GM12878 (cell line): ENCODE data around the gene RTN4RL1. TPM values are rescaled to one million over a fixed set of nuclear protein-coding genes. Genes with fewer than 3 reads are reported as not detected.

Experiments used
- ATAC-seq: fragments of 200-7000 bp; cut with Tn5 transposase; 3 replicates; pipeline ENCODE4 v1.9.1; 2020; ENCODE audit warnings: mild to moderate bottlenecking, moderate library complexity
- BruUV-seq: library from RNA; stranded (reverse); fragments of 400-500 nt; replicated peaks from 2 replicates; lab custom pipeline; 2021; lab: Mats Ljungman, UMichigan
- CTCF ChIA-PET: fragments of 300-600 bp; sonication (Branson Sonifier 250); formaldehyde crosslinking; extraction: SDS; loops from one replicate; lab custom pipeline; 2021; ENCODE audit warnings: inconsistent platforms; lab: Yijun Ruan, JAX
- POLR2A ChIA-PET: fragments of 350-600 bp; formaldehyde crosslinking; extraction: SDS; loops from one replicate; lab custom pipeline; 2021; ENCODE audit warnings: inconsistent platforms; lab: Charles Lee
- RAD21 ChIA-PET: fragments of 300-600 bp; sonication (Branson Sonifier 250); formaldehyde crosslinking; loops from one replicate; lab custom pipeline; 2023; ENCODE audit warnings: antibody characterized with exemption; ENCODE audit not compliant: unreplicated experiment; lab: Charles Lee
- SMC1A ChIA-PET: fragments of 300-600 bp; sonication (Branson Sonifier 250); formaldehyde crosslinking; loops from one replicate; lab custom pipeline; 2023; ENCODE audit not compliant: unreplicated experiment, uncharacterized antibody; lab: Charles Lee
- DNase-seq: peaks from one replicate; pipeline ENCODE4 v3.0.0-alpha.2; 2011; ENCODE audit warnings: low read depth, low spot score
- FAIRE-seq: peaks from 3 replicates; lab custom pipeline; 2011; peaks lifted over from hg19 to GRCh38; lab: Jason Lieb, UNC
- H2AFZ ChIP-seq: 2 replicates; pipeline ENCODE4 v1.6.0; 2011; ENCODE audit warnings: low read depth, low read length, control low read depth; ENCODE audit not compliant: control insufficient read depth
- H3K27ac ChIP-seq: 2 replicates; pipeline ENCODE4 v1.5.1; 2011; ENCODE audit warnings: control low read depth; ENCODE audit not compliant: control insufficient read depth, insufficient read depth
- H3K27me3 ChIP-seq, 2 experiments: replicated peaks in 1 of 2; 2 replicates each; pipeline versions ENCODE4 v1.6.0 to v1.6.1; 2011; ENCODE audit warnings: low read length in 1 of 2; ENCODE audit not compliant: control insufficient read depth in 2 of 2, insufficient read depth in 2 of 2
- H3K36me3 ChIP-seq, 2 experiments: 2 replicates each; pipeline ENCODE4 v1.5.1; 2011; ENCODE audit warnings: low read length in 1 of 2; ENCODE audit not compliant: control insufficient read depth in 2 of 2, insufficient read depth in 2 of 2
- H3K4me1 ChIP-seq: 2 replicates; pipeline ENCODE4 v1.6.1; 2011; ENCODE audit warnings: mild to moderate bottlenecking, low read length, moderate library complexity, mixed read lengths; ENCODE audit not compliant: control insufficient read depth, insufficient read depth
- H3K4me2 ChIP-seq: 2 replicates; pipeline ENCODE4 v1.6.0; 2011; ENCODE audit warnings: control low read depth; ENCODE audit not compliant: control insufficient read depth, insufficient read depth
- H3K4me3 ChIP-seq: fragments of 200-600 bp; sonication (generic); 2 replicates; pipeline ENCODE4 v1.5.1; 2016
- H3K79me2 ChIP-seq: 2 replicates; pipeline ENCODE4 v1.6.0; 2011; ENCODE audit warnings: low read length; ENCODE audit not compliant: control insufficient read depth, insufficient read depth
- H3K9ac ChIP-seq: 2 replicates; pipeline ENCODE4 v1.8.0; 2011; ENCODE audit warnings: low read length, control low read depth, mixed read lengths; ENCODE audit not compliant: control insufficient read depth, insufficient read depth
- H3K9me3 ChIP-seq: replicated peaks from 3 replicates; pipeline ENCODE4 v1.5.1; 2011; ENCODE audit warnings: mild to moderate bottlenecking, low read length; ENCODE audit not compliant: control insufficient read depth, insufficient read depth
- H4K20me1 ChIP-seq: 2 replicates; pipeline ENCODE4 v1.6.0; 2011; ENCODE audit not compliant: control insufficient read depth, insufficient read depth
- BMI1 ChIP-seq: fragments of 450-650 bp; IDR thresholded peaks from 2 replicates; pipeline ENCODE4 v1.6.1; 2016; ENCODE audit warnings: mild to moderate bottlenecking, moderate library complexity, borderline replicate concordance
- BRCA1 ChIP-seq: IDR thresholded peaks from 2 replicates; pipeline ENCODE4 v1.6.1; 2011; ENCODE audit warnings: low read depth, low read length, improper control_type of control experiment
- MAX ChIP-seq: IDR thresholded peaks from 2 replicates; pipeline ENCODE4 v1.6.1; 2012; ENCODE audit warnings: low read depth, low read length, improper control_type of control experiment
- SIX5 ChIP-seq: IDR thresholded peaks from 2 replicates; pipeline ENCODE4 v1.6.1; 2011; ENCODE audit warnings: mild to moderate bottlenecking, low read depth, low read length, moderate library complexity; ENCODE audit not compliant: severe bottlenecking
- ZNF687 ChIP-seq: fragments of 450-650 bp; IDR thresholded peaks from 2 replicates; pipeline ENCODE4 v1.6.1; 2017; ENCODE audit warnings: mild to moderate bottlenecking, moderate library complexity
- ZSCAN29 ChIP-seq: fragments of 450-650 bp; IDR thresholded peaks from 2 replicates; pipeline ENCODE4 v1.6.1; 2017; ENCODE audit warnings: mild to moderate bottlenecking, moderate library complexity
- WGBS: methylation state at CpG from one replicate; pipeline ENCODE4 v1.1.6; 2016; ENCODE audit warnings: low lambda C conversion rate; ENCODE audit not compliant: insufficient replicate concordance, insufficient coverage; ENCODE audit errors: missing lambda C conversion rate; 5-methylcytosine and 5-hydroxymethylcytosine counted together
- in situ Hi-C: fragments of 300-500 bp; cut with MboI; formaldehyde crosslinking; loops from 9 replicates; pipeline ENCODE4 v1.14.3; 2018; ENCODE audit warnings: mixed read lengths
- intact Hi-C: fragments of 100-400 bp; cut with micrococcal nuclease; formaldehyde crosslinking; loops from one replicate; pipeline ENCODE4 v1.14.2; 2022; ENCODE audit not compliant: unreplicated experiment
- polyA plus RNA-seq, 11 experiments: library from polyadenylated mRNA; depleted of rRNA in 4 of 11; unstranded in 6 of 11; stranded (reverse) in 5 of 11; fragments of >200 nt; fragmentation: Nextera tagmentation in 4 of 11; fragmentation: Illumina TruSeq in 1 of 11; extraction: Ambion mirVana in 4 of 11; extraction: Trizol in 1 of 11; gene quantifications; 1 replicate in 1 of 11; 2 replicates in 10 of 11; pipeline versions ENCODE4 v1.2.1 to v1.2.3, GENCODE V29; 2011 to 2016; ENCODE audit warnings: inconsistent platforms in 2 of 11, missing spikeins in 2 of 11, low read depth in 1 of 11
- total RNA-seq, 4 experiments: library from RNA; depleted of rRNA in 3 of 4; stranded (reverse); fragments of >200 nt in 3 of 4; fragmentation: Illumina TruSeq in 1 of 4; extraction: Trizol in 1 of 4; gene quantifications; 2 replicates each; pipeline versions ENCODE4 v1.2.1 to v1.2.3, GENCODE V29; 2013 to 2021
- TF ChIP-seq, protein P1 (sequence below): IDR thresholded peaks from 2 replicates; pipeline ENCODE4 v1.6.1; 2012; ENCODE audit warnings: low read length, inconsistent platforms
- TF ChIP-seq, protein P2 (sequence below): fragments of 450-650 bp; IDR thresholded peaks from 2 replicates; pipeline ENCODE4 v1.6.1; 2014; ENCODE audit warnings: mild to moderate bottlenecking

Gene RTN4RL1
- total and polyA plus RNA-seq, 10 of the 15 experiments (the other 5 are each of a cell fraction or from before 2014, with no cell fraction given): 0.08 to 0.11 (median 0.10) TPM; not detected in 7

DNA sequence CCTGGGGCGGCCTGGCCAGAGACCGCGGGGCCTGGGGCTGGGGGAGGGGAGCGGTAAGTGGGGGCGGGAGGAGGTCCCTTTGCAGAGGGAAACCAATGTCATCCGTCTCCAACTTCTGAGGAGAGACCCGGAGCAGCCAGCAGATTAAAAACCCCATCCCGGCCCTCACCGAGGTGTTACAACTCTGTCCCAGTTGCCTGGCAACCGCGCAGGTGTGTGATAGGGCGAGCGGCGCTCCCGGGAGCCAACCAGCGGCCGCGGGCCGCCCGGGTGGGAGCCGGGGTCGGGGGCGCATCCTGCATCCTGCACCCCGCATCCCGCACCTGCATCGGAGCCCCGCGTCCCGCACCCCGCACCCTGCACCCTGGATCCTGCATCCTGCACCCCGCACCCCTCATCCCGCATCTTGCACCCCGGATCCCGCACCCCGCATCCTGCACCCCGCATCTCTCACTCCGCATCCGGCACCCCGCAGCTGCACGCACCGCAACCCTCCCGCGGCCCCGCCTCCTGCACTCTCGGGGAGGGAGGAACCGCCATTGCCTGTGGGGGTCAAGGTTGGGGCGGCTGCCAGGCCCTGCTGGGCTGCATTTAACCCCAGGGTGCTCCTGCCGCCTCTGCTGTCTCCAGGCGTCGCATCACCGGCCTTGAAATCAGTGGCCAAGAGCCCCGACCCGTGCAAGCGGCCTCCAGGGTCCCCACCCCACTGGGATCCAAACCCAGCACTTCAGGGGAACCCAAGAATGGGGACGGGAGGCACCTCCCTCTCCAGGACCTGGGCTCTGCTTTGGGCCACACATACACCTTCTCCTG is 47.3 kb downstream of the RTN4RL1 start:
- no peaks in the 10 kb centered on the region; a peak in 1 of 4 replicates for H3K27me3 ChIP-seq
- no peak overlapping the region for H3K9ac ChIP-seq
- in situ Hi-C loops: no loop called here
- SMC1A ChIA-PET: no interaction called here
- no peaks in the 10 kb centered on the region for H3K9me3 ChIP-seq
- ATAC-seq (no peak), FAIRE-seq (no peak), DNase-seq (no peak)
- CTCF ChIA-PET: no interaction called here
- H4K20me1 ChIP-seq: no peaks in the 10 kb centered on the region
- BruUV-seq: no TSS peak
- H3K4me2 ChIP-seq: no peak overlapping the region
- POLR2A ChIA-PET: no interaction called here
- no peak overlapping the region for H3K27ac ChIP-seq
- H3K4me1 ChIP-seq: no peaks in the 10 kb centered on the region; the same call in 1 of the 2 replicates
- intact Hi-C loops: no loop called here
- RAD21 ChIA-PET: no interaction called here
- H3K4me3 ChIP-seq: no peak overlapping the region
- TF ChIP-seq MAX (no peak), ZNF687 (no peak), BMI1 (no peak), ZSCAN29 (no peak), BRCA1 (no peak), SIX5 (no peak)
- TF ChIP-seq, protein P1, sequence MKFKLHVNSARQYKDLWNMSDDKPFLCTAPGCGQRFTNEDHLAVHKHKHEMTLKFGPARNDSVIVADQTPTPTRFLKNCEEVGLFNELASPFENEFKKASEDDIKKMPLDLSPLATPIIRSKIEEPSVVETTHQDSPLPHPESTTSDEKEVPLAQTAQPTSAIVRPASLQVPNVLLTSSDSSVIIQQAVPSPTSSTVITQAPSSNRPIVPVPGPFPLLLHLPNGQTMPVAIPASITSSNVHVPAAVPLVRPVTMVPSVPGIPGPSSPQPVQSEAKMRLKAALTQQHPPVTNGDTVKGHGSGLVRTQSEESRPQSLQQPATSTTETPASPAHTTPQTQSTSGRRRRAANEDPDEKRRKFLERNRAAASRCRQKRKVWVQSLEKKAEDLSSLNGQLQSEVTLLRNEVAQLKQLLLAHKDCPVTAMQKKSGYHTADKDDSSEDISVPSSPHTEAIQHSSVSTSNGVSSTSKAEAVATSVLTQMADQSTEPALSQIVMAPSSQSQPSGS: no peak
- TF ChIP-seq, protein P2, sequence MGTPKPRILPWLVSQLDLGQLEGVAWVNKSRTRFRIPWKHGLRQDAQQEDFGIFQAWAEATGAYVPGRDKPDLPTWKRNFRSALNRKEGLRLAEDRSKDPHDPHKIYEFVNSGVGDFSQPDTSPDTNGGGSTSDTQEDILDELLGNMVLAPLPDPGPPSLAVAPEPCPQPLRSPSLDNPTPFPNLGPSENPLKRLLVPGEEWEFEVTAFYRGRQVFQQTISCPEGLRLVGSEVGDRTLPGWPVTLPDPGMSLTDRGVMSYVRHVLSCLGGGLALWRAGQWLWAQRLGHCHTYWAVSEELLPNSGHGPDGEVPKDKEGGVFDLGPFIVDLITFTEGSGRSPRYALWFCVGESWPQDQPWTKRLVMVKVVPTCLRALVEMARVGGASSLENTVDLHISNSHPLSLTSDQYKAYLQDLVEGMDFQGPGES: no peak
- no peaks in the 10 kb centered on the region for H3K36me3 ChIP-seq
- WGBS: 33% methylated on average over 46 of the region's 55 CpGs
- no peaks in the 10 kb centered on the region for H3K79me2 ChIP-seq
- no peak overlapping the region for H2AFZ ChIP-seq
